HS-5 (cell line): ENCODE measurements around the gene MATN3.
"Not testable (repeated sequence)": the region's sequence is repeated elsewhere in the genome, so short reads cannot be mapped to it uniquely, and the experiment has no call there.

Experiments
- DNase-seq: peaks from one replicate; pipeline ENCODE4 v3.0.0-alpha.2; 2012; ENCODE audit warnings: low read depth

MATN3 gene, protein sequence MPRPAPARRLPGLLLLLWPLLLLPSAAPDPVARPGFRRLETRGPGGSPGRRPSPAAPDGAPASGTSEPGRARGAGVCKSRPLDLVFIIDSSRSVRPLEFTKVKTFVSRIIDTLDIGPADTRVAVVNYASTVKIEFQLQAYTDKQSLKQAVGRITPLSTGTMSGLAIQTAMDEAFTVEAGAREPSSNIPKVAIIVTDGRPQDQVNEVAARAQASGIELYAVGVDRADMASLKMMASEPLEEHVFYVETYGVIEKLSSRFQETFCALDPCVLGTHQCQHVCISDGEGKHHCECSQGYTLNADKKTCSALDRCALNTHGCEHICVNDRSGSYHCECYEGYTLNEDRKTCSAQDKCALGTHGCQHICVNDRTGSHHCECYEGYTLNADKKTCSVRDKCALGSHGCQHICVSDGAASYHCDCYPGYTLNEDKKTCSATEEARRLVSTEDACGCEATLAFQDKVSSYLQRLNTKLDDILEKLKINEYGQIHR

DNA sequence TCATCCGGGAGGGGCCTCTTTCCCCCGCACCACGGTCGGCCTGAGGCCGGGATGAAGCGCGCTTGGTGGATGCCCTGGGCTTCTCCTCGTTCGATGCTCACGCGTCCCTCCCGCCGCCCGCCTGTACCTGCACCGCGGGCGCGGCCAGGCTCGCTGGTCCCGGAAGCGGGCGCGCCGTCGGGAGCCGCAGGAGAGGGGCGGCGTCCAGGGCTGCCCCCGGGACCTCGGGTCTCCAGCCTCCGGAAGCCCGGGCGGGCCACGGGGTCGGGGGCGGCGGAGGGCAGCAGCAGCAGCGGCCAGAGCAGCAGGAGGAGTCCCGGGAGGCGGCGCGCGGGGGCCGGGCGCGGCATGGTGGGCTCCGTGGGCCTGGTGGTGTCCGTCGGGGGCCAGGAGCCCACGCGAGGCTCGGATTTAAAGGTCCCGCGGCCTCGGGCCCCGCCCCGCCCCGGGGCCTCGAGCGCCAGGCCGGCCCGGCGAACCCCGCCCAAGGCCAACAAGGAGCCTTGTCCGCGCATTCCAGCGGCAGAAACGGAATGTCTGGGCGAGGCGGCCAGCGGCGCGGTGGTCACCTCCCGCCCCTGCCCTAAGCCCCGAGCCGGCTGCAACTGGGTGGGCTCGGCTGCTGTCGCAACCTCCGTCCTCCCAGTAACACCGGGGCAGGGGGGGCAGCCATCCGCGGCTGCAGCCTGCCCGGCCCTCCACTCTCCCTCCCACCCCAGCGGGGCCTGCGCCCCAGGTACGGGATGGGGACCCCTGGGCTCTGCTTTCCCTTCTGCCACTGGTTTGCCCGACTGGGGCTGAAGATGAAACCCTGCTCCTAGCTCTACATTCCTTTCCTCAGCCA lies at the start of gene MATN3:
MATN3 (minus strand) TSS at position 387 of the 844 bp plus-strand sequence; CDS start at position 350, 37 bp downstream.
- DNase-seq = no peak

DNA sequence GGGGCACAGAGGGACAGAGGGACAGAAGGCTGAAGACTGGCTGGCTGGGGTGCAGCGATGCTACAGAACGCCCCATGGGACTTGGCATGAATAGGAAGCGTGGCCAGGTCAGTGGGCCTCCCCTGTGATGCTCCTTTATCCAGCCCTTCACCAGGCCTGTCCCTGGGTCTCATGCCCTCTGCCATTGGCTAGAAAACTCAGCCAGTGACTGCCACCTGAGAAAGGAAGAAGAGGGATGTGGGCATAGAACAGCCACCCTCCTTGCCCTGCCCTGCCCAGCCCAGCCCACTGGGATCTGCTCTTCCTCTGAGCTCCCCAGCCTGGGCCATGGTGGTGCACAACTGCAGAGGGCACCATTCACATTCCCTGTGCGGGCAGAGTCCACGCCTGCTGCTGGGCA lies 49.5 kb upstream of the MATN3 start:
- no peak for DNase-seq

DNA sequence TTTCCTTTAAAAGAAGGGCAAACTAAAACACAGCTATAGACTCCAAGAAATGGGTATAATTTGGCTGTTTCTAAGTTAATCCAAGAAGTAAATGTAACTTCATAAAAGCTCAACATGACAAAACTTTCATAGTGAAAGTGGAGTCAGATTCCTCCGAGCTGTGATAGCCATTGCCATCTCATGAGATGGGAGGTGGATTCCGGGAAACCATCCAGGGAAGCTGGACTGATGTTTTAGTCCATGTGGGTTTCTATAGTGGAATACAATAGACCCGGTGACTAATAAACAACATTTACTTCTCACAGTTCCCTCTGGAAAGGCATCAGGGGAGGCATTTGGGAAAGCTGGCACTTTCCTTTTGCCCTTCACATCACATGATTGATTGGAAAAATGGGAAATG lies 49.0 kb upstream of the MATN3 start:
- no peak for DNase-seq

DNA sequence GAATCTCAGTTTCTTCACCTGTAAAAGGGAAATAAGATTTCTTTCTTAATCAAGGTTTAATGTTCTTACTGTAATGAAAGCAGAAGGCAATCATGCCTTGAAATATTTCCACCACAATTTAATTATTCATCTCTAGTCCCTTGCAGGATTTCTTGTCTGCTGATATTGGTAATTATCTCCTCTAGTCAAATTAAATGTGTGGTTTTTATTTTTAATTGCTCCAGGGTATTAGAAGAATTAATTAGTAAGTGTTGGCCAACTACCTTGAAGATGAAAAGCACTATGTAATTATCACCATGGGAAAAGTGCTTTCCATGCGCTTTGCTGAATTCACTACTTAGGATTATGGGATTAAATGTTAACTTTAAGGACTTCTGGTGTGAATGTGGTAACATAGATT lies 47.6 kb upstream of the MATN3 start:
- DNase-seq = no peak

DNA sequence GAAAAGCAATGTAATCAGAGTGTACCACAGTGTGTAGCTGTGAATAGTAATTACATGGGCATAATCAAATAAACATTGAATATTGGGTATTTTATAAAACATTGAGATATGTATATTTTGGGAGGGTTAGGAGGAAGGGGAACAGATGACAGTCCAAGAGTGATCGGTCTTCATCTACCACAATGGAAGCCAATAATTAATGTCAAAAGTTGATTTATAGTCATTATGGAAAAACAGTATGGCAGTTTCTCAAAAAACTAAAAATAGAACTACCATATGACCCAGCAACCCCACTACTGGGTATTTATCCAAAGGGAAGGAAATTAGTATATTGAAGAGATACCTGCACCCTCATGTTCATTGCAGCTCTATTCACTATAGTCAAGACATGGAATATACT lies 44.8 kb upstream of the MATN3 start:
- DNase-seq = no peak

DNA sequence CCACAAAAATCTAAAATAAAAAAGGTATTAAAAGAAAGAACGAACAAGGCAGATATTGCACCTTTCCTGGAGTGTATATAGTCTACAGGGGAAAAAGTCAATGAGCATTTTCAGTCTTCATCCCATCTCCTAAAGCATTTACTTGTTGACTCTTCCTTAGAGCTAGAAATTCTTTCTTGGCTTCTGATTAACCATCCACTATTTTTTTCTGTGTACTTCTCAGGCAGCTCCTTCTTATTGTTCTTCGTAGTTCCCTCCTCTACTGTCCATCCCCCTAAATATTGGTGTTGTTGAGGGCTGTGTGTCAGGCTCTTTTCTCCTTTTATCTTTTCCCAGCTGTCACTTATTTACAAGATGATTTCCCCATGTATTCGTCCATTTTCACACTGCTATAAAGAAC lies 42.5 kb upstream of the MATN3 start:
- no peak for DNase-seq

DNA sequence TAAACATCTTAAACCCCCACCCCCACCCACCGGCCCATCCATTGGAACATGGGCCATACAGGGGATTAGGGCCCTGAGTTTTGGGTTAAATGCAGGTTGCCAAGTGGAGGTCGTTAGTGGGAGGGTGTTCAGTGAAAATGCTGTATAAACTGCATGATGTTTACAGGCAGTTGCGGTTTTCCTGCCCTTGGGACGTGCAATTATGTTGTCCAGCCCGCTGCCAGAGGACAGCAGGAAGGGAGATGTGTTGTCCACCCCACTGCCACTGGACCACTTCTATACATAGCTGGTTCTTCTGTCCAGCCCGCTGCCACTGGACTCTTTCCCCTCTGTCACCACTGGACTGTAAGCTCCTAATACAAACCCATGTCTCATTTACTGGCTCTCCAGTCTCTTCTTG lies 41.7 kb upstream of the MATN3 start:
- DNase-seq = no peak

DNA sequence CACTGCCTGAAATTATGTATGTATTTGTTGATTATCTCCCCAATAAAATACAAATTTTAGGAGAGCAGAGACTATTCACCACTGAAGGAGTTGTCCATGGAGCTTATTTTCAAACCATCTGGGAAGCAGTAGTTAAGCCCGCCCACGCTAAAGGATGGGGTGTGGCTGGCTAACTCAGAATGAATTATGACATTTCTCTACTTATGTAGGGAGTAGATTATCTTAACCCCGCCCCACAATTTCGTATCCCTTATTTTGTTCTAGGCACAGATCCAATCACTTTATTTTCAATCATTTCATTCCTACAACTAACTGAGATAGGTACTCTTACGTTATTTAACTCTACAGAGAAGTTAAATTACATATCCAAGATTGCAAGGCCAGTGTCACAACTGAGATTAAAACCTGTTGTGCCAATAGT lies 40.4 kb upstream of the MATN3 start:
- no peak for DNase-seq

DNA sequence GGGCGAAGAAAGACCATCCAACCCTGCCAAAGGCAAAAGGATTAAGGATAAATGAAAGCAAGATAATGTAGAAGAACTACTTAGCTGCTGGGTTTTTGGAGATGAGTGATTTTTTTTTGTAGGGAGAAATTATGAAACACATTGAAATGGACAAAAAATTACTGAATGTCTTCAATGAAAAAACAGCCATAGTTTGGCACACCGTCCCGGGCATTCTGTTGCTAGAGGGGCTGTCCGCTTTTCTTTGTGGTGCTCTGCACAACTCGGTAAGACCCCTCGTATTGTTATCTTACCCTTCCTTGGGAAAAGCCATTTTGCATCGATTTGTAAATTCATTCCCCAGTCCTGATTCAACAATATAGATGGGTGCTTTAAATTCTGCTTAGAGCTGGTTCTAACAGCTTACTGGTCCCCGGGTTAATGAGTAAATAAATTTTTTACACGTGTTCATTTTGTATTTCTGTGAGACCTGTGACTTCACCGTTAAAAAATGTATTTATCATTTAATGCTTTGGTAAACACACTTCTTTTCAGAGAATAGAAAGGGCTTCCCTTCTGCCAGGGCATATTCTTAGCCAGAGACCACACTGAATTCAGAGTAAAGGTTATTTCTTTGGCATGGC lies 39.9 kb upstream of the MATN3 start:
- no peak for DNase-seq

DNA sequence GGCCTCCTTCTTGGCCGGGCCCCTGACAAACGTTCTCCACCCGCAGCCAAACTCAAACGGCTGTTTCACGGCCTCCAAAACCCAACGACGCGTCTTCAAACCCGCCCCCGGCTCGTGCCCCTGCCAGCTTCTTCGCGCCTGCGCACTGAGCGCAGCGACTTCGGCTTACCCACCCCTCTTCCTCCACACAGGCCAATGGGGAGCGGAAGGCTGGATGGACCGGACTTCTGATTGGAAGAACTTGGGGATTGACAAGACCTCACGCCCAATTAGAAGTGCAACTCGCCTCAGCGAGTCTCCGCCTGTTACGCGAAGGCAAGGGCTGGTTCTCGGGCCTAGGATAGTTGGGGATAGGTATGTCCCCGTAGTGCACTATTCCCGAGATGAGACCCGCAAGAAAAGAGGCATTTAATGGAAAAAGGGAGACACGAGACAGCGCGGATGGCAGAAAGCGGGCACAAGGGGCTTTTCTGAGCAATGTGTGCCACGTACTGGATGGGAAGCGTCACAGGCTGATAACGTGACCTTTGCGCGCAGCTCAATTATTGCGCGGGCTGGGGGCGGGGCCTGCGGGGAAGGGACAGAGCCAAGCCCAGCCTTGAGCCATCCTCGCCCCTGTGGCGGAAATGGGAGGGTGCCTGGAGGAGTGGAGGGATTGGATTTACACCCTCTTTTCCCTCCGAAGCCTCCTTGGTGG lies 39.2 kb upstream of the MATN3 start, which contains the start of gene LAPTM4A:
LAPTM4A (minus strand) TSS at position 97 of the 697 bp plus-strand sequence. CDS start 108 bp downstream, outside the sequence.
- DNase-seq = peak; percentile 99

DNA sequence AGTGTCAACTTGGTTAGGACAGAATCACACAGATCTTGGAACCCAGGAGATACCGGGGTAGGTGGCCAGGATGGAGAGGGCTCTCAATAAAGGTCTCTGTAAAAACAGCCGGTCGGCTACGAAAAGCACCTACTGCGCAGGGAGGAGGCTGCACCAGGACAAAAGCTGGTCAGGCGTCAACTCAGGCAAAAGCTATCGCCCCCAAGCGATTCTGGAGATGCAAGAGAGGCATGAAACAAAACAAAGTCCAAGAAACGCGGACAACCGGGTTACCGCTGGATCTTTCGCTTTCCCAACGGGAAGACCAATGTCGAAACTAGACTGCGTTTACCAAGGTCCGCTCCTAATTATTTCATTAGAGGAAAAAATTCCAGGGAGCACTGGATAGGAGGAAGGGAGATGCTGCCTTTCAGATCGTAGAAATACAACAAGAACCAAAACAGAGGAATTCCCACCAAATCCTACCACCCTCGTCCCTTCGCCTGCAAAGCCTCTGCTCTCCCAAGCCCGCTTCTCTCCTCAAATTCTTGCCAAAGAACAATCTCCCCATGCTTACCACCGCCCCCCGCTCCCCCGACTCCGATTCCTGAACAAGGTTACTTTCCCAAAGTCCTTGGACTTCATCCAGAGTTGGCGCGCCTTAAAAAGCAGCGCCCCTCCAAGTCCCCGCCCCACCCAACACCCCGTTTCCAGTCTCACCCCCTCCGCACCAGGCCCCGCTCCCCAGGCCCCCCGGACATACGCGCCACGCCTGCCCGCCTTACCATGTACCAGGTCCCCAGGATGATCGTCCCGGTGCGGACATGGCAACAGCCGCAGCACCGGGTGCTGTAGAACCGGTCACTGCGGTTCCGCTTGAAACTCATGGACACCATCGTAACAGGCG lies 38.4 kb upstream of the MATN3 start:
- no peak for DNase-seq

DNA sequence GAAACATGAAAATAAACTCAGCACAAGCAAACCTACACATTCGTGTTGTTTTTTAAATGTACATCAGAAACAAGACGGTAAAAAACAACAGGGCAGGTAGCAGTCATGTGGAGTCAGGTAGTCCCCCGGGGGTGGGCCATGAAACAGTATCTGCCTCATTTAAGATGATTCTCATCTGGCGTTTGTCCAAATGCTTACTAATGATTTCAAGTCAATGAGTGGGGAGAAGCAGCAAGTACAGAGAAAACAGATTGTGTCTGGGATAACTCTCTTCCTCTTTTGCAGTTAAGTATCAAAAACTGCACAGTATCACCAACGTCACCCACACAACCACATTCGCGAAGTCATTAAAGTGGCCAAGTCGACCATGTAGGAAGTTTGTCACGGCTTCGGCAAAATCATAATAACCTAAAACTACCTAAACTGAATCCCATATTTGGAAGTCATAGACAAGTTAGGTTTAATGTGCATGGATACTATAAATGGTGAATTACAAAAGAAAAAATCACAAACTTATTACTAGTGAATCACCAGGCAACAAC lies 37.7 kb upstream of the MATN3 start:
- DNase-seq = no peak

DNA sequence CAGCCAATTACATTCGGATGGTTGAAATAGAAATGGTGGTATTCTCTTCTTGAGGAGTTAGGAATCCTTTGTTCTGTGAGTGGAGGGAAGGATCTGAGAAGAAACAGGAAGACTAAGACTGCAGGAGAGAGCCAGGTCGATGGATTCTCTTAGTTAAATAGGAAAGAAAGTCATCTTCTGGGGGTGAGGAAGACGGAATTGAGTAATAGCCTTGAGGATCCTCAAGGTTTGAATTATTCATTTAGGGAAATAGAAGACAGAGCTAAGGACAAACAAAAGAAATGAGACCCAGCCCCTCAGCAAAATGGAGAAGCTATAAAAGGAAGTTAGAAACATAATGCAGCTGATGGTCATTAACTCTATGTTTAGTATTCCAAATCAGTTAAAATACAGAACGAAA lies 37.2 kb upstream of the MATN3 start:
- DNase-seq = no peak

DNA sequence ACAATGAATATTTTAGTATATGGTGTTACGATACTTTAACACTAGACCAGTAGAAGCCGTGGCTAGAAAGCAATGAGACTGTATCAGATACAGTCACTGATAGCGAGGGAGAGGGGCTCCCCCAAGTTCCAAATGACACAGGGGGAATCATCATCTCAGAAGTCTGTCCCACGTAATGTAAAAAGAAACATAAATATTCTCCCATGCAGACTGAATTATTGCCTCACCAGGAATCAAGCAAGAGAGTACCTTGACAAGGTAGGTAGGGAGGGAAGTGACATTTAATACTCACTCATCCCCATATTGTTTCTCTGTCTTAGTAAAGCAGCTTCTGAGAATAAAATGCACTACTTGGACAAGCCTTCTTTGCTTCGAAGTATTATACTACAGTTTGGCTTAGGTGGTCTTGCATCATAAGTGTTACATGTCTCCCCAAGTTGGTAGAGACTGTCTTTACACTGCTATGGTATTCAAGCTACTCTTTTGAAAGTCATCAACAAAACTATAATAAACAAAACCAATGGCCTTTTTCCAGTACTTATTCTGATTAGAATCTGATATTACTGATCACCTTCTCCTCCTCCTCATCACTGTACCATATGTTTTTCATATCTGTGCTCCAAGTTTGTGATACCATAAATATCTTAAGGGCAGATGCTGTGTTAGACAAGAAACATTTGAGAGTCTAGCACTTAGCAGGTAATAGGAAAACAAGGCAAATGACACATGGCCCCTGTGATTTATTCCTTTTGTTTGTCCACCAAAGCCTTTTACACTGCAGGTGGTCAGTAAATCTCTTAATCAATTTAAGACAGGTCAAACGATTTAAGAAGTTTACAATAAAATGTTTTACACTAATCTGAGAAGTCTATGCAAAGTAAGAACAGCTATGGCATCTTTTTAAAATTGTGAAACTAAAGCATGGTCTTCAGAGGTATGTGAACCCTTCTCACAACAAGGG lies 36.3 kb upstream of the MATN3 start:
- no peak for DNase-seq

DNA sequence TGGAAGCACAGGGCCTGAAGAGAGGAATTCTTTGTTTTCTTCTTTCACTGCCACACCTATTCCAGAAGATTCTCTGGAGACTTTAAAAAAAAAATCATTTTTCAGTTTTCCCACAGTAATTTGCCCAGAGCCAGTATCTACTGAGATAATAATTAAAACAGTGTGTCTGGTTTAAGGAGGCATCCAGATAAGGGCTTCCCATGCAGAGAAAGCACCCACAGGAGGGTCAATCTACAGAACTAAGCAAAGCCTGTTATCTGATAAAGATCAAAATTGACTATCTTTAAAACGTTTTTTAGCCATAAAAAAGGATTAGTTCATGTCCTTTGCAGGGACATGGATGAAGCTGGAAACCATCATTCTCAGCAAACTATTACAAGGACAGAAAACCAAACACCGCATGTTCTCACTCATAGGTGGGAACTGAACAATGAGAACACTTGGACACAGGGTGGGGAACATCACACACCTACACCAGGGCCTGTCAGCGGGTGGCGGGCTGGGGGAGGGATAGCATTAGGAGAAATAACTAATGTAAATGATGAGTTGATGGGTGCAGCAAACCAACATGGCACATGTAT lies 33.3 kb upstream of the MATN3 start:
- not testable (repeated sequence) for DNase-seq

DNA sequence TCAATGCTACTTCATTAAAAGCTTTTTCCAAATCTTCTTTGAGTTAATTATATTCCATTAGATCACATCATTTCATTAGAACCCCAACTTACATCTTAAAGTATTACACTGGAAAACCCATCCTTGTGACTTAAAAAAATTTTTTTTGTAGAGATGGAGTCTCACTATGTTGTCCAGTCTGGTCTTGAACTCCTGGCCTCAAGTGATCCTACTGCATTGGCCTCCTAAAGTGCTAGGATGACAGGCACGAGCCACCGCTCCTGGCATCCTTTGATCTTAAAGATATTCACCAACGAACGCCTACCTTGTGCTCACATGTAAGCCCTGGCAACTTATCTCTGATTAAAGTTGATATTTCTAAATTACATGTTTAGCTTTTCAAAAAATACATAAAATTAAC lies 32.3 kb upstream of the MATN3 start:
- DNase-seq = no peak

DNA sequence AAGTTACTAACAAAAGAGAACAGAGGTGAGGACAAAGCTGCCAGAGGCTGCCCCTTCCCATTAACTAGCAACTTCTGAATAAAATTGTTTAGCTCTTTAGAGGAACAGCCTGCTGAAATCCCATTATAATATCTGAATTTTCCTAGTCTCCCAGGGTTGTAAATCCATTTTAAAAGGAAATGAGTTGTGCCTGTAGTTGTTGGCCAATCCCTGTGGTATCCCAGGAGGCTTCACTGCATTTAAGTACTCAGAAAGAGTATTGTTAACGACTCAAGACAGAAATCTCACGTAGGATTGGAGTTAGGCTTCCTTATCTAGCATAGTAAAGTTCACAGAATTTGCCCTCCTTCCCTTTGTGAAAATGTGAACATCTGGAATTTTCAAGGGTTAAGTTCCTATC lies 30.1 kb upstream of the MATN3 start:
- no peak for DNase-seq

DNA sequence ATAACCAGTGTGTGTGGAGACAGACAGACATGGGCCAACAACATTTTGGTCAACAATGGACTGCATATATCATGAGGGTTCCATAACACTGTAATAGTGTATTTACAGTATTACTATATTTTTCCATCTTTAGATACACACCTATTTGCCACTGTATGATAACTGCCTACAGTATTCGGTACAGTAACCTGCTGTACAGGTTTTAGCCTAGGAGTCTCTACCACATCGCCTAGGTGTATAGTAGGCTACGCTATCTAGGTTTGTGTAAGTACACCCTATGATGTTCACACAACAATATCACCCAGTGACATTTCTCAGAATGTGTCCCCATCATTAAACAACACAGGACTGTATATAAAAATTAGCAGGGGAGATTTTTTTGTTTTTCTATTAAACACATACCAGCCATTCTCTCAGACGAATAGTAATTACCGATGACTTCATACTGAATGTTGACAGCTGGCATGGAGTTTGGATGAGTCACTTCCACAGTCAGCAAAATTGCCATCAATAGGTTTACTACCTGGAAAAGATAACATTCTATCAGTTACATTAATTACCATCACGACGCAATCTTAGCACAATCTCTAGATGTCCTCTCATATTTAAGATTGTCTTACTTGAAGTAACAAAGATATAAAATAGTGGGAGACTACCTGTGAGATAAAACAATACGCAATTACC lies 28.2 kb upstream of the MATN3 start:
- peak; percentile 39 for DNase-seq
